ENCODE results near the gene RPTOR.

RPTOR gene

GRCh38 chr17:80949451-80950421 lies 405.1 kb downstream of the RPTOR start:
- Histone ChIP-seq H3K27ac (replicated peaks) (no peak overlapping the region), H3K4me3 (replicated peaks; ENCODE audit: insufficient read depth, low read length) (no peak overlapping the region), H3K27me3 (ENCODE audit: insufficient read depth, poor library complexity, severe bottlenecking) (no peaks in the 10 kb centered on the region)
- no peak for TF ChIP-seq REST (IDR thresholded peaks at IDR 0.05; ENCODE audit: insufficient replicate concordance, low read depth)
- TF ChIP-seq CTCF (IDR thresholded peaks at IDR 0.05; ENCODE audit: insufficient read depth, low read length) = no peak
- TF ChIP-seq SPI1 (IDR thresholded peaks at IDR 0.05; ENCODE audit: borderline replicate concordance, low read depth) = no peak
- no peak for TF ChIP-seq POLR2AphosphoS5 (IDR thresholded peaks at IDR 0.05; ENCODE audit: low read depth)
- no peak for DNase-seq (ENCODE audit: low read depth in 1 of 2, low spot score in 1 of 2)

GRCh38 chr17:80950466-80951120 lies 406.0 kb downstream of the RPTOR start:
- DNase-seq (ENCODE audit: low read depth in 1 of 2, low spot score in 1 of 2) = no peak
- no peak overlapping the region for H3K4me3 ChIP-seq (replicated peaks; ENCODE audit: insufficient read depth, low read length)
- no peak overlapping the region for H3K27ac ChIP-seq (replicated peaks)
- no peaks in the 10 kb centered on the region for H3K27me3 ChIP-seq (ENCODE audit: insufficient read depth, poor library complexity, severe bottlenecking)
- TF ChIP-seq GABPA (IDR thresholded peaks at IDR 0.05; ENCODE audit: low read depth) (no peak), SPI1 (IDR thresholded peaks at IDR 0.05; ENCODE audit: borderline replicate concordance, low read depth) (no peak), CTCF (IDR thresholded peaks at IDR 0.05; ENCODE audit: insufficient read depth, low read length) (no peak), REST (IDR thresholded peaks at IDR 0.05; ENCODE audit: insufficient replicate concordance, low read depth) (no peak), POLR2AphosphoS5 (IDR thresholded peaks at IDR 0.05; ENCODE audit: low read depth) (no peak)

GRCh38 chr17:80951121-80952090 lies 406.8 kb downstream of the RPTOR start:
- no peak overlapping the region for H3K4me3 ChIP-seq (replicated peaks; ENCODE audit: insufficient read depth, low read length)
- H3K27ac ChIP-seq (replicated peaks) = no peak overlapping the region
- TF ChIP-seq GABPA (IDR thresholded peaks at IDR 0.05; ENCODE audit: low read depth) (no peak), CTCF (IDR thresholded peaks at IDR 0.05; ENCODE audit: insufficient read depth, low read length) (no peak), SPI1 (IDR thresholded peaks at IDR 0.05; ENCODE audit: borderline replicate concordance, low read depth) (no peak), POLR2AphosphoS5 (IDR thresholded peaks at IDR 0.05; ENCODE audit: low read depth) (no peak), REST (IDR thresholded peaks at IDR 0.05; ENCODE audit: insufficient replicate concordance, low read depth) (no peak)
- no peak for DNase-seq (ENCODE audit: low read depth in 1 of 2, low spot score in 1 of 2)
- H3K27me3 ChIP-seq (ENCODE audit: insufficient read depth, poor library complexity, severe bottlenecking) = no peaks in the 10 kb centered on the region
